Activated CD4-positive, alpha-beta T cell treated with anti-CD3 and anti-CD28 coated beads, Interleukin-2, amount 50 U/mL, for 16 hours (primary cell): Measurements from ENCODE around the gene SLC44A1.

ENCODE experiments used
- DNase-seq: peaks from one replicate; pipeline ENCODE4 v3.0.0-alpha.2; 2020

The SLC44A1 gene

DNA sequence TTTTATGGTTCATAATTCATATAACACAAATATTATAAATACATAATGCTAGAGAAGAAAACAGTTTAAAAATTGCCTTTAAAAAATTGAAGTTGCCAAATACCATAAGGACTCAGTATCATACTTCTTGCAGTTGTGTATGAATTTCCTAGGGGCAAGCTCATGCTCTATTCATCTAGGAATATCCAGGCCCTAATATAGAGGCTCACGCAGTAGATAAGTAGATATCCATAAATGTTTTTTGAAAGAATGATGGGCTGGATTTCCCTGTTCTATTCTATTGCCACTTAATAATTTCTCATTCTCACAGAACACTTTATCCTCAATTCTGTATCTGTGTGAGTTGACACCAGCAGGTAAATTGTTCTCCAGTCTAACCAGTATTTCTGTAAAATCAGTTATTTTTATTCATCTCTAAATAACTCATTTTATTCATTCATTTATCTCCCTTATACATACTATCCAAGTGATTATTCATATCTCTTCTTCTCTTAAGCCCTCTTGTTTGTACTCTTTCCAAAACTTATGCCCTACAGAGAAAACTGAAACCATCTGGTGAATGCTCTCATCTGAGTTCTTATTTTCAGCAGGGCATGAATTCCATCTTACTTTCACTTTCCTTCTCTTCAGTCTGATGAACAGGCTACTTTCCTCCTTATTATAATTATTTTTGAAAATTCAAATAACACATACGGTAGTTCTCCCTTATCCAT lies 97.1 kb downstream of the SLC44A1 start:
- peak; percentile 18 for DNase-seq

- no peak for DNase-seq
Observed at GRCh38 chr9:105342147-105342505, 97.7 kb downstream of the SLC44A1 start.

- DNase-seq, result no peak
Observed at GRCh38 chr9:105344283-105344682, 99.8 kb downstream of the SLC44A1 start.

DNA sequence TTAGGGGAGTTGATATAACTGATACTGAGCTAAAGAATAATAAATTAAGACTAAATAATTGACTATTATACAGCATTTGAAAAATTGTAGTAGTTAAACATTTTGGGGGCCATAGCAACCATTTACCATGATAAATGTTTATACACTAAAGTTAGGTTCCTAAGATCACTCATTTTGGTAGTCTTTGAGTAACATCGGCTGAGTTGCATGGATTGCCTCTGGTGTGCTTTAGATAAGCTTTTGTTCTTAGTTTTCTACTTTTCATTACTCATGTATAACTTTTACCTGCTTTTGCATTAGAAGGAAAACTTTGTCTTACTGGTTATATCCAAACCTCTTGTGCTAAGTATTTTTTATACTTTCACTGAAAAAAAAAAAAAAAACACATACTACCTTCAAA lies 101.2 kb downstream of the SLC44A1 start:
- DNase-seq, result no peak

GRCh38 chr9:105346273-105346672 lies 101.8 kb downstream of the SLC44A1 start:
- no peak for DNase-seq

DNA sequence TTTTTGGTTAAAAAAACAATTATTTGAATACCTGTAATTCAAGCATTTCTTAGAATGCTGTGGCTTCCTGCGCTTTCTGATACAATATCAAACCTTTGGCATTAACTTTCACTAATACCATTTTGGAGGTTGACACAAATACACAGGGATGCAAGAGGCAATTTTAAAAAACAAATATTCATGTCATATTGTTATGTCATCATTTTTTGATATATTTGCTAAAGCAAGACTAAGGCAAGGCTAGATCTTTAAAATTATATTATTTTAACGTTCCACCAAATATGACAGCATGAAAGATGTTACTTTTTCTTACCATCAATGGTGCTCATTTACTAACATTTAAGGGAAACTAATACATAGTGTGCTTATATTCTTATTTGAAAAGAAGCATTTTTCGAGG lies 110.0 kb downstream of the SLC44A1 start:
- no peak for DNase-seq

GRCh38 chr9:105355781-105356180 lies 111.3 kb downstream of the SLC44A1 start:
- DNase-seq, result peak; percentile 9

GRCh38 chr9:105357937-105358336 lies 113.5 kb downstream of the SLC44A1 start:
- DNase-seq, result no peak

- DNase-seq, result peak; percentile 81
Observed at GRCh38 chr9:105359892-105360291, 115.4 kb downstream of the SLC44A1 start.

GRCh38 chr9:105360344-105360743 lies 115.9 kb downstream of the SLC44A1 start:
- DNase-seq, result no peak

- DNase-seq, result no peak
Observed at GRCh38 chr9:105361873-105362272, 117.4 kb downstream of the SLC44A1 start.

- DNase-seq, result no peak
Observed at GRCh38 chr9:105362470-105362869, 118.0 kb downstream of the SLC44A1 start.

GRCh38 chr9:105363837-105364236 lies 119.4 kb downstream of the SLC44A1 start:
- no peak for DNase-seq

GRCh38 chr9:105369911-105370310 lies 125.5 kb downstream of the SLC44A1 start:
- DNase-seq, result no peak

DNA sequence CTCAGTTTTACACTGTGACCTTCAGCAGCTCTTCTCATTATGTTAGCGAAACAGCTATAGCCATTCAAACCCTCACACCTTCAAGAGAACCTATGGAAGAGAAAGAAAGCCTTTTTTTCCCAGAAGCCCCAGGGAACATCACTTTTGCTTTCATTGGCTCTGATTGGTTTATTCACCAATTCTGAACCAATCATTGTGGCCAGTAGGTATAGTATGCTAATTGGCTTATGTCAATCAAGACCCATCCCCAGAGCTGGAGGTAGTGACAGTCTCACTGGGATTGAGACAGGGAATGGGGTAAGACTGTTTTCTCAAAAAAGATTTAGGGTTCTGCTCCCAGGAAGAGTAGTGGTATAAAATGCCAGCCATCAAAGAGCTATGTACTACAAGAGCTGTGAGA lies 129.3 kb downstream of the SLC44A1 start:
- DNase-seq, result no peak

DNA sequence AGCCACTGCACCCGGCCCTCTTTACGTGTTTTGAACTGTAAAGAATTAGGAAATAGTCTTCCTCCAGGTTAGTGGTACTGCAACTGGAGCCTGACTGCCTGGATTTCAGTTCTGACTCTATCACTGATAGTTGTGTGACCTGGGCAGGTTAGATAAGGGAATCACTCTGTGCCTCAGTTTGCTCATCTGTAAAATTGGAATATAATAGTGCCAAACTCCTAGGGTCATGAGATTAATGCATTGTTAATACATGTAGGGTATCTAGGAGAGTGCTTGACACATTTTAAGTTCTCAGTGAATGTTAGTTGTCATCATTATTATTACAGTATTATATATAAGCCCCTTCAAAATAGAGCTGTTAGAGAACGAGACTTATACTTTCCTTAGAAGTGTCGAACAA lies 130.9 kb downstream of the SLC44A1 start:
- no peak for DNase-seq

GRCh38 chr9:105376893-105377292 lies 132.4 kb downstream of the SLC44A1 start:
- no peak for DNase-seq

DNA sequence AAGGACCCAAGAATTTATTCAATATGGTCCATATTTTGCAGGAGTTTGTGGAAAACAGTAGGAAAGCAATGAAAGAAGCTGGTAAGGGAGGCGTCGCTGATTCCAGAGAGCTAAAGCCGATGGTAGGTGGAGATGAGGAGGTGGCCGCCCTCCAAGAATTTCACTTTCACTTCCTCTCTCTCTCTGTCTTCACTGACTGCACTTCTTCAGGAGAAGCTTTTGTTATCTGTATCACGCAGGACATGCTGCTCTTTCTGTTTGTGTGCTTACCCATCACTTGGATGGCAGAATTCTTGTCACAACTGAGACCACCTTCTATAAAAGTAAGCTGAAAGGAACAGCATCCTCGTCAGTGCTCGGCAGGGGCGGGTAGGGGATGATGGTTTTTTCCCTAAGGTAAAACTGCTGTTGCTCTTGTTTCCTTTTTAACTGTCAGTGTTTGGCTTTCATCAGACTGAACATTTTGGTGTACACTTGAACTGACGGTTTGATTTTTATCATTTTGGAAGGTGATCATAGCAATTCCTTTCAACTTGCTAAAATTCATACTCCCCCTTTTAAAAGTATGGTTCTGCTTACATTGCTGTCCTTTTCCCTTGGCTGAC lies 141.0 kb downstream of the SLC44A1 start:
- peak; percentile 44 for DNase-seq

- DNase-seq, result no peak
Observed at GRCh38 chr9:105389796-105390195, 145.3 kb downstream of the SLC44A1 start.

DNA sequence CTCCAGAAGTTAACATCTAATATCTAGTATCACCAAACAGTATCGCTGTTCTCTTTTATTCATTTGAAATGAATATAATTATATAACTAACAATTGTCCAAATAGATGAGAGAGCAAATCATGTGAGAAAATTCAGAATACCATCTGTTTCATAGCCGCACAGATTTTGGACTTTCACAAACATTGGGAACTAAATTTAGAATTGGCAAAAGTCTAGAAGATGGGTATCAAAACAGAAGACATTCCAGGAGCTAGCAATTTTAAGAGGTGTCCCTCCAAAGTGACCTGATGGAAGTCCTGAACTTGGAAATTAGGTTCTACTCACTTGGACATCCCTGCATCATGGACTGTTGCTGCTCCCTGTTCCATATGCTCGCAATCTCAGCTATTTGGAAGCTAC lies 146.4 kb downstream of the SLC44A1 start:
- DNase-seq, result no peak

- DNase-seq, result no peak
Observed at GRCh38 chr9:105391288-105391687, 146.8 kb downstream of the SLC44A1 start.

DNA sequence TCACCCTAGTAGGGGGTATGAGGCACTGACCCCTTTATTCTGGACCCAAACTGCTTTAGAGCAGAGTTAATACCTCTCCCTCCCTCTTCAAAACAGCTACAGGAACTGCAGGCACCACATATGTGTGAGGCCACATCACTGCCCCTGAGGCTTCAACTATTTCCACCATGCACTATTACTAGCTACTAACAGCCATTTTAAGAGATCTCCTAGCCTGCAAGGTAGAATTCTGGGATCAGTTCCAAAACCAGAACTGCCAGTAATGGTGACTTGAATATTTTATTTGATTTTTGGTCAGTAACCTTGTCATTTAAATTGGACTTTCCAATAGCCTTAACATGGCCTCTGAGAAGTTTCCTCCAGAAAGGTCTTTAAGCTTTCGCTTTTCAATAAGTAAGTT lies 148.1 kb downstream of the SLC44A1 start:
- DNase-seq, result no peak

GRCh38 chr9:105393576-105394344 lies 149.3 kb downstream of the SLC44A1 start:
- no peak for DNase-seq

- no peak for DNase-seq
Observed at GRCh38 chr9:105396441-105396840, 152.0 kb downstream of the SLC44A1 start.
